SK-N-SH treated with all-trans-retinoic acid at 6 μM for 48 hours (cell line): ENCODE data around the gene F9.

Experiments used
- CREB5 ChIP-seq: fragments of 250-450 bp; sonication (Bioruptor Pico); IDR thresholded peaks from 2 replicates; pipeline ENCODE4 v1.5.1; 2020; ENCODE audit warnings: low read depth, mild to moderate bottlenecking, moderate library complexity
- ESRRG ChIP-seq: fragments of 250-450 bp; sonication (Bioruptor Pico); IDR thresholded peaks from 2 replicates; pipeline ENCODE4 v1.6.1; 2021; ENCODE audit warnings: mild to moderate bottlenecking
- OSR1 ChIP-seq: fragments of 250-450 bp; sonication (Bioruptor Pico); IDR thresholded peaks from 2 replicates; pipeline ENCODE4 v1.8.0; 2022; ENCODE audit warnings: moderate library complexity, mild to moderate bottlenecking, inconsistent platforms
- POU6F1 ChIP-seq: fragments of 250-450 bp; sonication (Bioruptor Pico); IDR thresholded peaks from 2 replicates; pipeline ENCODE4 v1.8.0; 2021; ENCODE audit warnings: low read depth, mild to moderate bottlenecking, moderate library complexity, borderline replicate concordance
- TOX ChIP-seq: fragments of 250-450 bp; sonication (Bioruptor Pico); IDR thresholded peaks from 2 replicates; pipeline ENCODE4 v1.8.0; 2021; ENCODE audit warnings: mild to moderate bottlenecking, moderate library complexity, borderline replicate concordance
- ZNF565 ChIP-seq: fragments of 450-650 bp; formaldehyde crosslinking; conservative IDR thresholded peaks from 2 replicates; pipeline ENCODE4 v1.5.0; 2020; ENCODE audit warnings: low read depth, mild to moderate bottlenecking, moderate library complexity
- TF ChIP-seq, protein P1 (sequence below): fragments of 250-450 bp; sonication (Bioruptor Pico); IDR thresholded peaks from 2 replicates; pipeline ENCODE4 v1.5.0; 2020; ENCODE audit warnings: mild to moderate bottlenecking, moderate library complexity

DNA sequence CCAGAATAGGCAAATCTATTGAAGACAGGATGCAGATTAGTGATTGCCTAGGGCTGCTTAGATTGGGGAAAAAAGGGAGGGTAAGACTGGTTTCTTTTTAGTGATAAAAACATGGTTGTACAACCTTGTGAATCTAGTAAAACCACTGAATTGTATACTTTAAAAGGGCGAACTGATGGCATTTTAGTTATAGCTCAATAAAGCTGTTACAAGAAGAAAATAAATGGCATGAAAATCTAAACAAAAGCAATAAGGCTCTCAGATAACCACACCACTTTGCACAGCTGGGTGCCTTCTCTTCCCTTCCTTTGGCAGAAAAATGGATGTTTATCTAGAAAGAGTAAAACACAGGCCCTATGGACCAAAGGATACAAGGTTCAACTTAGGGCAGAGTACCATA lies 69.6 kb downstream of the F9 start:
- TF ChIP-seq, protein P1, sequence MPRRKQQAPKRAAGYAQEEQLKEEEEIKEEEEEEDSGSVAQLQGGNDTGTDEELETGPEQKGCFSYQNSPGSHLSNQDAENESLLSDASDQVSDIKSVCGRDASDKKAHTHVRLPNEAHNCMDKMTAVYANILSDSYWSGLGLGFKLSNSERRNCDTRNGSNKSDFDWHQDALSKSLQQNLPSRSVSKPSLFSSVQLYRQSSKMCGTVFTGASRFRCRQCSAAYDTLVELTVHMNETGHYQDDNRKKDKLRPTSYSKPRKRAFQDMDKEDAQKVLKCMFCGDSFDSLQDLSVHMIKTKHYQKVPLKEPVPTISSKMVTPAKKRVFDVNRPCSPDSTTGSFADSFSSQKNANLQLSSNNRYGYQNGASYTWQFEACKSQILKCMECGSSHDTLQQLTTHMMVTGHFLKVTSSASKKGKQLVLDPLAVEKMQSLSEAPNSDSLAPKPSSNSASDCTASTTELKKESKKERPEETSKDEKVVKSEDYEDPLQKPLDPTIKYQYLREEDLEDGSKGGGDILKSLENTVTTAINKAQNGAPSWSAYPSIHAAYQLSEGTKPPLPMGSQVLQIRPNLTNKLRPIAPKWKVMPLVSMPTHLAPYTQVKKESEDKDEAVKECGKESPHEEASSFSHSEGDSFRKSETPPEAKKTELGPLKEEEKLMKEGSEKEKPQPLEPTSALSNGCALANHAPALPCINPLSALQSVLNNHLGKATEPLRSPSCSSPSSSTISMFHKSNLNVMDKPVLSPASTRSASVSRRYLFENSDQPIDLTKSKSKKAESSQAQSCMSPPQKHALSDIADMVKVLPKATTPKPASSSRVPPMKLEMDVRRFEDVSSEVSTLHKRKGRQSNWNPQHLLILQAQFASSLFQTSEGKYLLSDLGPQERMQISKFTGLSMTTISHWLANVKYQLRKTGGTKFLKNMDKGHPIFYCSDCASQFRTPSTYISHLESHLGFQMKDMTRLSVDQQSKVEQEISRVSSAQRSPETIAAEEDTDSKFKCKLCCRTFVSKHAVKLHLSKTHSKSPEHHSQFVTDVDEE, result no peak
- TF ChIP-seq ZNF565 (CRISPR knock-in tag) (no peak), ESRRG (CRISPR knock-in tag) (no peak), CREB5 (CRISPR knock-in tag) (no peak), POU6F1 (CRISPR knock-in tag) (no peak), OSR1 (CRISPR knock-in tag) (no peak), TOX (CRISPR knock-in tag) (no peak)
